Pancreas (tissue), 10 donors: ENCODE results near the gene PFN4. TPM values are rescaled to one million over a fixed set of nuclear protein-coding genes. Genes with fewer than 3 reads are reported as not detected.
"Not testable (repeated sequence)": the region's sequence is repeated elsewhere in the genome, so short reads cannot be mapped to it uniquely, and the experiment has no call there.

ENCODE experiments used
- ATAC-seq, 4 donors: fragments of 200-7000 bp; cut with Tn5 transposase; one replicate each; pipeline versions ENCODE4 v1.8.0 to v1.9.1; 2020; ENCODE audit warnings: mild to moderate bottlenecking in 4 of 4, moderate library complexity in 4 of 4
- DNase-seq, 6 donors: peaks; one replicate each; pipeline ENCODE4 v3.0.0-alpha.2; 2020
- FAIRE-seq: peaks from 2 replicates; lab custom pipeline; 2012; peaks lifted over from hg19 to GRCh38; lab: Jason Lieb, UNC
- H3K27ac ChIP-seq, 4 donors: fragments of 200-600 bp; sonication (generic); 1 replicate in 3 of 4; 2 replicates in 1 of 4; pipeline versions ENCODE4 v1.5.0 to v1.8.0; 2020
- H3K27me3 ChIP-seq, 4 donors: fragments of 200-600 bp; one replicate each; pipeline ENCODE4 v1.8.0; 2021
- H3K36me3 ChIP-seq, 3 donors: fragments of 200-600 bp; sonication (generic) in 1 of 3; one replicate each; pipeline versions ENCODE4 v1.5.0 to v1.8.0; 2020 to 2021
- H3K4me1 ChIP-seq, 3 donors: fragments of 200-600 bp; one replicate each; pipeline ENCODE4 v1.8.0; 2021
- H3K4me3 ChIP-seq, 4 donors: fragments of 200-600 bp; sonication (generic) in 2 of 4; one replicate each; pipeline versions ENCODE4 v1.5.0 to v1.8.0; 2020 to 2021
- H3K9me3 ChIP-seq, 4 donors: fragments of 200-600 bp; one replicate each; pipeline ENCODE4 v1.8.0; 2021
- CTCF ChIP-seq, 4 donors: fragments of 200-600 bp; sonication (generic) in 3 of 4; IDR thresholded peaks; one replicate each; pipeline versions ENCODE4 v1.5.0 to v1.8.0; 2021; ENCODE audit warnings: antibody characterized with exemption in 4 of 4
- WGBS, 2 donors: extraction: QIAGEN DNeasy Blood & Tissue Kit; methylation state at CpG; one replicate each; pipeline ENCODE4 v1.1.7; 2013; 5-methylcytosine and 5-hydroxymethylcytosine counted together
- intact Hi-C, 3 donors: fragments of 100-400 bp; cut with DNase I; formaldehyde crosslinking; loops; one replicate each; pipeline versions ENCODE4 v1.11.1 to v1.14.2; 2022
- polyA plus RNA-seq, 2 donors: library from polyadenylated mRNA; stranded (reverse); fragments of 200-250 nt; gene quantifications; one replicate each; pipeline ENCODE4 v1.2.3, GENCODE V29; 2013
- total RNA-seq, 6 donors: library from RNA; stranded (reverse); fragmentation: NEBNext Ultra II Directional in 4 of 6; extraction: Animal tissue kit (Norgen Biotek cat#: 25700) in 4 of 6; gene quantifications; one replicate each; pipeline versions ENCODE4 v1.2.1 to v1.2.4, GENCODE V29; 2021 to 2023
- donor health status: healthy with polysubstance abuse.
- donor health status: DM: no; HTN: no; CAD: no; lungs with moderate emphysema.
- donor health status: DM: no; HTN: no; CAD: no.
- donor health status: control.
- donor health status: control.
- donor health status: Bipolar disorder and iron deficiency.
- donor health status: DM: yes; HTN: yes; CAD: no.
- donor health status: DM: no; HTN: no; CAD: no.
- donor health status: DM: no; HTN: no; CAD: no.
- donor health status: DM: yes; HTN: yes; CAD: no.

Gene PFN4
- total and polyA plus RNA-seq, 8 donors: 0.16 to 0.63 (median 0.41) TPM

GRCh38 chr2:24153478-24153877 is 30.3 kb upstream of the PFN4 start:
- H3K9me3 ChIP-seq: no peaks in the 10 kb centered on the region
- FAIRE-seq: no peak

GRCh38 chr2:24152413-24153197 is 29.5 kb upstream of the PFN4 start:
- Histone ChIP-seq H3K36me3 (peaks cover 0 to 4% (median 0%) of the 10 kb centered on the region in 3 donors), H3K4me3 (no peak overlapping the region), H3K9me3 (no peaks in the 10 kb centered on the region), H3K27ac (no peak overlapping the region), H3K27me3 (no peaks in the 10 kb centered on the region), H3K4me1 (no peaks in the 10 kb centered on the region)
- intact Hi-C loops: no loop called here
- TF ChIP-seq CTCF (IDR thresholded peaks at IDR 0.05): no peak
- WGBS, 2 donors: 87 to 98% methylated on average over 5 of the region's 5 CpGs
- ATAC-seq (no peak), DNase-seq (no peak), FAIRE-seq (no peak)

More at GRCh38 chr2:24153478-24153877, 30.3 kb upstream of the PFN4 start:
- intact Hi-C loops: no loop called here
- H3K4me1 ChIP-seq: no peaks in the 10 kb centered on the region
- H3K4me3 ChIP-seq: no peak overlapping the region
- no peak overlapping the region for H3K27ac ChIP-seq
- ATAC-seq: no peak
- H3K27me3 ChIP-seq: no peaks in the 10 kb centered on the region
- TF ChIP-seq CTCF (IDR thresholded peaks at IDR 0.05): no peak
- WGBS, 2 donors: 88 to 89% methylated on average over 4 of the region's 4 CpGs
- DNase-seq: no peak
- H3K36me3 ChIP-seq: no peaks in the 10 kb centered on the region

GRCh38 chr2:24147364-24147763 is 24.2 kb upstream of the PFN4 start:
- Histone ChIP-seq H3K36me3 (peaks cover 0 to 4% (median 0%) of the 10 kb centered on the region in 3 donors), H3K9me3 (no peaks in the 10 kb centered on the region), H3K4me3 (no peak overlapping the region), H3K27me3 (no peaks in the 10 kb centered on the region), H3K4me1 (no peaks in the 10 kb centered on the region), H3K27ac (no peak overlapping the region)
- no peak for DNase-seq
- intact Hi-C loops: no loop called here
- no peak for FAIRE-seq
- TF ChIP-seq CTCF (IDR thresholded peaks at IDR 0.05): no peak
- ATAC-seq: no peak

GRCh38 chr2:24140305-24140704 is 17.2 kb upstream of the PFN4 start:
- H3K36me3 ChIP-seq, H3K4me1 ChIP-seq, ATAC-seq, DNase-seq, H3K4me3 ChIP-seq, FAIRE-seq, H3K27me3 ChIP-seq, H3K9me3 ChIP-seq, H3K27ac ChIP-seq, intact Hi-C loops: not testable (repeated sequence)
- whole genome bisulfite sequencing, 2 donors: 87 to 91% methylated on average over 5 of the region's 5 CpGs

GRCh38 chr2:24132543-24132942 is 9.4 kb upstream of the PFN4 start:
- no peak for DNase-seq
- 94 to 97% methylated on average over 3 of the region's 3 CpGs for WGBS, 2 donors
- intact Hi-C loops: no loop called here

More at GRCh38 chr2:24132543-24132942, 9.4 kb upstream of the PFN4 start:
- Histone ChIP-seq H3K9me3 (no peaks in the 10 kb centered on the region), H3K36me3 (no peaks in the 10 kb centered on the region), H3K4me1 (no peaks in the 10 kb centered on the region), H3K27ac (no peak overlapping the region), H3K27me3 (no peaks in the 10 kb centered on the region), H3K4me3 (no peak overlapping the region)
- TF ChIP-seq CTCF (IDR thresholded peaks at IDR 0.05): no peak
- FAIRE-seq (no peak), ATAC-seq (no peak)
